Right kidney (tissue), 9 donors: Measurements from ENCODE around the gene ADAMTS4.
"Not testable (repeated sequence)": the region's sequence is repeated elsewhere in the genome, so short reads cannot be mapped to it uniquely, and the experiment has no call there.

ENCODE experiments used
- DNase-seq: peaks from one replicate; pipeline ENCODE4 v3.0.0-alpha.2; 2016
- long read RNA-seq, 8 donors: transcript quantifications; one replicate each; lab custom pipeline, GENCODE V29; 2026

ADAMTS4 gene
- long read RNA-seq, donor 1 = 0 reads
- long read RNA-seq, donor 2, partial matches to known transcripts = 88 of 88 reads
- long read RNA-seq, donor 2, other reads (novel, unspliced or antisense) = 0 of 88 reads
- long read RNA-seq, donor 3 = 0 reads
- long read RNA-seq, donor 4 = 0 reads
- long read RNA-seq, donor 5 = 0 reads
- long read RNA-seq, donor 6 = 0 reads
- long read RNA-seq, donor 7, partial matches to known transcripts = 100 of 190 reads
- long read RNA-seq, donor 7, other reads (novel, unspliced or antisense) = 90 of 190 reads
- long read RNA-seq, donor 8 = 0 reads

GRCh38 chr1:161198897-161199431 is at the start of gene ADAMTS4:
TSS of gene ADAMTS4 (minus strand) at chr1:161199054. CDS start at chr1:161198627, 427 bp downstream.
- DNase-seq = no peak

DNA sequence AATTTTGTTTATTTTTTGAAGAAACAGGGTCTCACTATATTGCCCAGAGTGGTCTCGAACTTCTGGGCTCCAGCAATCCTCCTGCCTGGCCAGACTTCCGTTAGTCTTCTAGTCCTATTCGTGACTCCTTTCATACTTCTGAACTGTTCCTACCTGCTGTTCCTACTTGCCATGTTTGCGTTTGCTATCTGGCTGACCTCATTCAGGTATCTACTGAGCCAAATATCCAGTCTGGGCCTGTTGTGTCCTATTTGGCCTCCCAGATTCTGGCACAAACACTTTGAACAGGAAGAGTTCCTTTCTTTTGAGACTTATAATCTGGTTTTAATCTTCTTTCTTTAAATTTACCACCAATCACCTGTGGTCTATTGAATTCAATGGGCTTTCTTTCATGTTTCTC is 46.0 kb upstream of the ADAMTS4 start:
- DNase-seq = no peak

- DNase-seq = no peak
These were observed 43.5 kb upstream of the ADAMTS4 start for GRCh38 chr1:161242313-161242712.

- no peak for DNase-seq
These were observed 42.8 kb upstream of the ADAMTS4 start for GRCh38 chr1:161241682-161242081.

DNA sequence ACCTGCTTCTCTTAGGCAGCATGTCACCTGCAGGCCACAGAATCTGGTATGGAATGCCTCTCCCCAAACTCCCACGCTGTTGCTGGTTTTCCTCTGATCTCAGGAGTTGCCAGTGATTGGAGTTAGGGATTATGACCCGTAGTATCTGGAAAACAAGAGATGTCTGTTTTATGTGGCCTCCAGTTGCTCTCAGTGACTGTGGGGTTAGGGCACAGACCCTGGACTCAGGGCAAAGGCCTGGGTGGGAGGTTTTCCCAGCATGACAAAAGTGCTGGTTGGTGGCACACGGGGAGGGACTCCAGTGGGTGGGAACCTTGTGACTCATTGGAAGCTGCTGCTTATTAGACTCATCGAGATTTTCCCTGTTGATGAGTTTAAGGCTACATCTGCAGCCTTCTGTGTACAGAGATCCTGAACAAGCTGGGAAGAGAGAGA is 39.2 kb upstream of the ADAMTS4 start, which contains the start of gene NR1I3:
Gene NR1I3 (minus strand): TSS at position 165 of the 435 bp plus-strand sequence. CDS start 1,638 bp downstream, outside the sequence.
- DNase-seq = no peak

- no peak for DNase-seq
These were observed 37.3 kb upstream of the ADAMTS4 start for GRCh38 chr1:161235957-161236775.

DNA sequence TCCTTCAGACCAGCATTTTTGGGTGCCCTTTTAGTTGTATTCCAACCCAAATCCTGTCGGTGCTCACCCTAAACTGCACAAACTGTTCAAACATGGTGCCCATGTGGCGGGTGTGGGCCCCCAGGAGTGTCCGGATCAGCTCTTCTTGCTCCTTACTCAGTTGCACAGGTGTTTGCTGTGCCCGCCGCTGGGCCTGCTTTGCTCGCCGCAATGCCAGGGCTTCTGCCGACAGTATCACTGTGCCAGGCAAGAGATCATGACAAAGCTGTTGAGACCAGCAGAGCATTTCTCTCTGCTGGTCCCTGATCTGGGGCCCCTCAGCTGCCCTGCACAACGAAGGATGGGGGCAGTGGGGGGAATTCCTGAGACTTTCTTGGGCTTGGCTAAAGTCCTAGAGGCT is 34.2 kb upstream of the ADAMTS4 start:
- DNase-seq = no peak

DNA sequence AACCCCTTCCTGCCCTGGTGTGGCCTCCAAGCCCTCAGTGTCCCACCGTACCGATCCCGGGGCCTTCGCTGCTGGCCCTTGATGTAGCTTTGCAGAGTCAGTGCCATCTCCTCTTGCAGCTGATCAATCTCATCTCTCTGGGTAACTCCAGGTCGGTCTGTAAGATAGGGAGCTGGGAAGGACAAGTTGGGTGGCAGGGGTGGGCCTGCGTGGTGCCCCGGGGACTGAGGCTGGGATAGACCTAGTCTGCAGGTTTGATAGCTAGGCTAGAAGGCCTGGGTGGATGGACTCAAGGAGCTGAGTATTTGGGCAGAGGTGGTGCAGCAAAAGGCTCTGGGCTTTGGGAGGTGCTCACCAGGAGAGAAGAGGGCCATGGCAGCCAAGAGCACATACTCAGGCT is 31.9 kb upstream of the ADAMTS4 start:
- DNase-seq = no peak

GRCh38 chr1:161229896-161230295 is 31.0 kb upstream of the ADAMTS4 start:
- no peak for DNase-seq

GRCh38 chr1:161228032-161228431 is 29.2 kb upstream of the ADAMTS4 start:
- DNase-seq = no peak

DNA sequence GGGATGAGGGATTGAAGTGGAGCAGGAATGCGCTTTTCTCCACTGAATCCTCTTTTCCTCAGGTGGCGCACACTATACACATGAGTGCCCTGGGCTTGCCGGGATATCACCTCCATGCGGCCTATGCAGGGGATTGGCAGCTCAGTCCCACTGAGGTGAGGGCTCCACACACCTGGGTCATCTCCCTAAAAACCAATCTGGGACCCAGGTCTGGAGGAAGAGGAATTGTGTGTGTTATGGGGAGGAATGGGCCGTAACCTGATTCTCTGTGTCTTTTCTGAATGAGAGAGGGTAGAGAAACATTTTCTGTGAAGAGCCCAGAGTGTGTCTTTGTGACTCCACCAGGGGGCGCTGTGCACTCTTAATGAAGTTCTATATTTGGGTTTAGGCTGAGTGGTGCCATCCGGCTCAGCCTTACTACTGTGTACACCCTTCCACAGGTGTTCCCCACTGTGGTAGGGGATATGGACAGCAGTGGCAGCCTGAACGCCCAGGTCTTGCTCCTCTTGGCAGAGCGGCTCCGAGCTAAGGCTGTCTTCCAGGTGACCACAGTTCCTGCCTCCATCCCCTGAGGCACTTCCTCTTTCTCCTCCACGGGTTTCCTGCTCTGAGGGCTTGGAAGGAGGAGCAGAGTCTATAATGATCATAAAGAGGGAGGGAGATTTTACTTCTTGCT is 28.5 kb upstream of the ADAMTS4 start:
- peak; percentile 72 for DNase-seq

DNA sequence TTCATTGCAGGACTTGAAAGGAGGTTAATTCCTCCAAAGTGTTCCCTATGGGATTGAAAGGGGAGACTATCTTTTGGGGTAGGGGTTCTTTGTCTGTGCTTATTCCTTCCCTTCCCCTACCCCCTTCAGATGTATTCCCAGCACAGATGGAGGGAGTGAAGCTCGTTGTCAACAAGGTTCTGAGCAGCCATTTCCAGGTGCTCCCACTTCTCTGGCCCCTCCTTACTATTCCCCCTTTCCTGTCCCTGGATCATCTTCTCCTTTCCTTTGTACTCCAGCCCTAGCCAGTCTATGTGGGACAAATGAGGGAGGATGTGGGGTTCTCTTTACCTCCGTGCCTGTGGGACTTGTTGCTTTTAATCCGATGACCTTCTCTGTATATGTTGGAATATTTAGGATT is 27.9 kb upstream of the ADAMTS4 start:
- no peak for DNase-seq

- DNase-seq = no peak
These were observed 27.5 kb upstream of the ADAMTS4 start for GRCh38 chr1:161226320-161226711.

DNA sequence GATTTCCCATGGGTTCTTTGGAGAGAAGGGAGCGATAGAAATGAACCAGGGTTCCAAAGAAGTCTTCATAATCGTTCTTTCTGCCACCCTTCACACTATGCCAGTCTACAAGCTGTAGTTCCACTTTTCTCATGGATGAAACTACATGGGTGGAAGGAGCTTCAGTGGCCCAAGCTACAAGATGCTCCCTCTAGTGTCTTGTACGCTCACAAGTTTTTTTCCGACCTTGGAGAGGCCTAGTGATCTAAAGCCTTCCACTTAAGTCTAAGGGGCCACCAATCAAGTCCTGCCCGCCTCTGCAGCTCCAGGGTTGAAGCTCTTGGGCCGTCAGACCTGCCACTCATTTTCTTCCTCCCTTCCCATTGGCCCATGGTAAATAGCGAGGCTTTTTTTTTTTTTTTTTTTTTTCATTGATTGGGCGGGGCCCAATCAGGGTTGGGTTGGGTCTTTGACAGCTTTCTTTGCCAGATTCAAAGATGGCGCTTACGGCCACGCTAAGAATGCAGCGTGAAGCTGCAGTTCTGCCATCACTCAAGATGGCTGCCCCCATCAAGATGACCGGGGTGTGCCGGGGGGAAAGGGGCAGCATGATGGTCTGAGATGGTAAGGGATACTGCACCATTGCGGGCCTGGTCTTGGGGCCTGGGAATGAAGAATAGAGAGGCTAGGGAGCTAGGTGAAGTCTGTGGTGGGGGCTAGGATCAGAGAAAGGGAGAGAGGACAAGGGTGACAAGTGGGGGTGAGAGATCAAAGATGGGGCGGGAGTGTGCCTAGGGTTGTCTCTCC is 26.9 kb upstream of the ADAMTS4 start, which contains the start of gene TOMM40L:
Gene TOMM40L (plus strand): TSS at position 527 of the 786 bp plus-strand sequence. CDS start 430 bp downstream, outside the sequence.
- DNase-seq = peak; percentile 76

GRCh38 chr1:161225178-161225533 is 26.3 kb upstream of the ADAMTS4 start:
- DNase-seq = no peak

- not testable (repeated sequence) for DNase-seq
These were observed 25.8 kb upstream of the ADAMTS4 start for GRCh38 chr1:161224695-161225087.

- no peak for DNase-seq
These were observed 25.2 kb upstream of the ADAMTS4 start for GRCh38 chr1:161223805-161224694.

DNA sequence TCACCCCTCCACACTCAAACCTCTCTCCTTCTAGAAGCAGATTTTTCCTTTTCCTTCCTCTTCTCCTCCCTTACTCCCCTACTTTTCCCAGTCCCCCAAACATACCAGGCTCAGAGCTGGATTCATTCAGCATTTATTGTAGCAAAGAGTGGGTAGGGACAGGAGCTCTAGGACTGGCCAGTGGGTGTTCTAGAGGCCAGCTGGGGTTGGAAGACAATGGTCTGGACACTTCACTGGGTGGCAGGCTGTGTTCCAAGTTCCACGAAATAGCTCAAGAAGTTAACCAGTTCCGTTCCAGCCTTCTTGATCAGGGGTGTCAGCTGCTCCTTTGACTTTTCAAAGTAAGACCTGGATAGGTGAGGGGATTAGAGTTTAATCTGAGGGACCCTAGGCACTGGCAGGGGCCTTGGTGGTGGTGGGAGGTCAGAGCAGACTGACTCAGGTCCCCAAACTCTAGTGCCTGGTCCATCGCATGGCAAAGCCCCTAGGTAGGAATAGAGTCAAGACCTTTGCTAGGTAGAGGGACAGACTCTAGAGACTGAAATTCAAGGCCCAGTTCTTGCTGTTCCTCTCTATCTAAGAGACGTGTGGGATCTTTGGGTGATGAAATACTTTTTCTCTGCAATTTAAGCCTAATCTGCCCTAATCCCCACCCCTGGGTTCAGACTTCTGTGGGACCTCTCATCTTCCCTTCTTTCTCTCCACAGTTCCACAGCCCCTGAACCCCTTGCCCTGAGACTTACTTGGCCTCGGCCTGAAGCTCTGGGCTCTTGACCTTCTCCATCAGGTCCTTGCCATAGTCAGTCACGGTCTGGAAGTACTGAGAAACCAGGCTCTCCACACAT is 23.5 kb upstream of the ADAMTS4 start:
- no peak for DNase-seq

DNA sequence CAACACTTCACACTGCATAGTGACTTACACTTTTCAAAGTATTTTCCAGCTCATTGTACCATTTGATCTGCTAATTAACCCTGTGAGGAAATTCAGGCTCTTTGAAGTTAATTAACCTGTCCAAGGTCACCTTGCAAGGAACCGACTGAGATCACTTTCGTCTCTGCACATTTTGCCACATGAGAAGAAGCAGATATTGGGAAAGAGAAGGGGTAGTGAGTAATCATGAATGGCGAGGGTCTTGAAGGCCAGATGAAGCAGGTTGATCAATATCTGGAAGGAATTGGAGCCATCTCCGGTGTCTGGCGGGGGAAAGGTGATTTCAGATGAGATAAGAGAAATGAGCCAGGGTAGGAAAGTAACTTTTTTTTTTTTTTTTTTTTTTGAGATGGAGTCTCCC is 21.1 kb upstream of the ADAMTS4 start:
- no peak for DNase-seq
